MM.1S (cell line): ENCODE data around the gene MET.

Experiments
- CTCF ChIP-seq: fragments of 300-600 bp; sonication (generic); IDR thresholded peaks from 2 replicates; pipeline ENCODE4 v1.5.1; 2016; ENCODE audit warnings: antibody characterized with exemption, low read length, mixed read lengths
- EZH2 ChIP-seq: fragments of 300-600 bp; sonication (generic); optimal IDR thresholded peaks from 2 replicates; pipeline ENCODE3; 2017; ENCODE audit warnings: low read depth, mild to moderate bottlenecking, antibody characterized with exemption, low read length, mixed read lengths

GRCh38 chr7:116805100-116805544 is 133.1 kb downstream of the MET start:
- TF ChIP-seq EZH2 (no peak), CTCF (no peak)
